Measurements from ENCODE around the gene ITGA8. TPM values are rescaled to one million over a fixed set of nuclear protein-coding genes. Genes with fewer than 3 reads are reported as not detected.

ITGA8 gene
- total RNA-seq, 1 donor from 2014 or later: not detected

DNA sequence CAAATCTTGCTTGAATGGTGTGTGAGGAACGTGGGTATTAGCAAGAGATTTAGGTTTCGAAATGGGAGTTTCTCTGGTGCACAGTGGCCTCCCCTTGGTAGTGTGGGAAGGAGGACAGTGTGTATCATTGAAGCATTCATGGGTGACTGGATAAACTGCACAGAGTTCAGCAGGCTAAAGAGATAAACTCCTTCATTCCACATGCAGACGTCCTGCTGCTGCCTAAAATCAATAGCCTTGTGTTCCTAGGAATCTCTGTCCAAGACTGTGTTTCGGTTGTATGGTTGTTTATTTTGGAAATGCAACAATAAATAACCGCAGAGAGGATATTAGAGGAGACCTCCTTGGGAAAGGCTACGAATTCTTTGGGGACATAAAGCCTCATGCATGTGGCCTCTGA is 247.7 kb downstream of the ITGA8 start:
- intact Hi-C loops (cut with micrococcal nuclease): no loop called here

DNA sequence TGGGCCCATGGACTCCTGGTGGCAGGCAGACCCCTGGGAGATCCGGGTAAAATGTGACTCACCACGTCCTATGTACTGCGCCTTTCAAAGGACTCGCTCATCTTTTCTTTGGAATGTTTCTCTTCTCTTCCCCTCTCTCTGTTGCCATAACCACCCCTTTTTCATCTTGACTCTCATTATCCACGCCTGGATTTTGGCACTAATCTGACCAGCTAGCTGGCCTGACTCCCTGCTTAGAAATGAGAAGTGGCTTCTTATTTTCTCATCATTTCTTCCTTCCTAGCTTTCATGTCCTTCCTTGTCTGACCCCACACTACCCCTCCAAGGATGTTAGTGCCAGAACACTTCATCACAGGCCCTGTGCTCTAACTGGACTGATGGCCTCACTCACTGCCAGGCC is 250.6 kb downstream of the ITGA8 start:
- intact Hi-C loops (cut with micrococcal nuclease): no loop called here

DNA sequence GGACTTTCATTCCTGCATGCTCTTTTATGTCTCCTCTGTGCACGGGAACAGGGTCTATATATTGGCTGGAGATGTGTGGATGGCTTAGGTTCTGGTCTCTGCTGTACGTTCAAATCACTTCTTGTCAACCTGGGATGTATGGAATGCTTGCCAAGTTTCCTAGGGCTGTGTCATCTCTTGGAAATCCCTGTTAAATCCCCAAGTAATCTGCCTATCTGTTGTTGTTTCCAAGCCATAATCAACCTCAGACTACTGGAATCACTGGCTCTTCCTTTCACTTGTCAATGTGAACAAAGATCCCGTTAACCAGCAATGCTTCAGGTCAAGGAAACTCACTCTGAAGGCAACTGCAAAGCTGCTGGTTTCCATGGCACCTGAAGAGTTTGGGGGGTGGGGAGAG is 255.3 kb downstream of the ITGA8 start:
- intact Hi-C loops (cut with micrococcal nuclease): no loop called here

Other genes starting within 250 kb of the ITGA8 start
- gene MINDY3, start 140.6 kb upstream of the ITGA8 start, total RNA-seq: 20.2 and 21.2 TPM in 2 replicates

Measured in T-helper 2 cell treated with Interferon-gamma antibody and Interleukin-4, amounts not matched to agents 100 ng/mL and 5 ng/mL, for 36 hours (primary cell).